OCI-LY7 (cell line): Measurements from ENCODE around the gene FGFRL1. TPM values are rescaled to one million over a fixed set of nuclear protein-coding genes. Genes with fewer than 3 reads are reported as not detected.

Source experiments
- BruUV-seq: library from RNA; stranded (reverse); fragments of 400-500 nt; replicated peaks from 2 replicates; lab custom pipeline; 2021; lab: Mats Ljungman, UMichigan
- CTCF ChIA-PET: fragments of 300-600 bp; sonication (Branson Sonifier 250); formaldehyde crosslinking; loops from one replicate; lab custom pipeline; 2022; ENCODE audit warnings: antibody characterized with exemption; ENCODE audit not compliant: unreplicated experiment; lab: Charles Lee
- POLR2A ChIA-PET: fragments of 300-600 bp; sonication (Branson Sonifier 250); formaldehyde crosslinking; loops from one replicate; lab custom pipeline; 2022; ENCODE audit warnings: antibody characterized with exemption; lab: Charles Lee
- DNase-seq: peaks from one replicate; pipeline ENCODE4 v3.0.0-alpha.2; 2015; ENCODE audit warnings: low spot score
- H2AFZ ChIP-seq: fragments of 200-600 bp; sonication (generic), shearing (Covaris generic); 2 replicates; pipeline ENCODE4 v1.6.1; 2014; ENCODE audit warnings: mild to moderate bottlenecking, antibody characterized with exemption, low read length, moderate library complexity
- H3K27ac ChIP-seq: fragments of 200-600 bp; sonication (generic); 2 replicates; pipeline ENCODE4 v1.5.1; 2014; ENCODE audit warnings: mixed run types, low read depth, mild to moderate bottlenecking, moderate library complexity, low read length, inconsistent platforms; ENCODE audit not compliant: poor library complexity, severe bottlenecking
- H3K36me3 ChIP-seq: fragments of 200-600 bp; sonication (generic); 2 replicates; pipeline ENCODE4 v1.6.1; 2014; ENCODE audit warnings: mild to moderate bottlenecking, antibody characterized with exemption, low read length, moderate library complexity, mixed read lengths; ENCODE audit not compliant: insufficient read depth
- H3K4me1 ChIP-seq: fragments of 200-600 bp; sonication (generic); 2 replicates; pipeline ENCODE4 v1.5.1; 2014; ENCODE audit warnings: mild to moderate bottlenecking, low read length; ENCODE audit not compliant: insufficient read depth, poor library complexity, severe bottlenecking
- H3K4me2 ChIP-seq: fragments of 200-600 bp; sonication (generic); 2 replicates; pipeline ENCODE4 v1.6.1; 2014; ENCODE audit warnings: mild to moderate bottlenecking, low read length
- H3K4me3 ChIP-seq: fragments of 200-600 bp; sonication (generic); 2 replicates; pipeline ENCODE4 v1.5.1; 2014; ENCODE audit warnings: mild to moderate bottlenecking, low read depth, low read length; ENCODE audit not compliant: poor library complexity, severe bottlenecking
- H3K79me2 ChIP-seq: fragments of 200-600 bp; sonication (generic); 2 replicates; pipeline ENCODE4 v1.6.1; 2016; ENCODE audit warnings: low read depth, mild to moderate bottlenecking, low read length, moderate library complexity, mixed read lengths; ENCODE audit not compliant: insufficient read depth
- H3K9me2 ChIP-seq: fragments of 200-600 bp; sonication (generic); 2 replicates; pipeline ENCODE4 v1.6.1; 2016; ENCODE audit warnings: mild to moderate bottlenecking, low read length, mixed read lengths; ENCODE audit not compliant: insufficient read depth
- H3K9me3 ChIP-seq: fragments of 200-600 bp; sonication (generic); 2 replicates; pipeline ENCODE4 v1.6.1; 2014; ENCODE audit warnings: mild to moderate bottlenecking, mixed run types, low read length, mixed read lengths
- H4K20me1 ChIP-seq: fragments of 200-600 bp; sonication (generic); 2 replicates; pipeline ENCODE4 v1.6.1; 2014; ENCODE audit warnings: mild to moderate bottlenecking, antibody characterized with exemption, low read length, moderate library complexity, mixed read lengths; ENCODE audit not compliant: insufficient read depth
- CTCF ChIP-seq: fragments of 200-600 bp; sonication (generic); conservative IDR thresholded peaks from 2 replicates; pipeline ENCODE4 v1.5.1; 2014; ENCODE audit warnings: mild to moderate bottlenecking, antibody characterized with exemption, low read length, moderate library complexity, mixed read lengths
- EZH2phosphoT487 ChIP-seq: fragments of 200-600 bp; sonication (generic); IDR thresholded peaks from 2 replicates; pipeline ENCODE4 v1.6.1; 2018; ENCODE audit warnings: low read depth, borderline replicate concordance, mild to moderate bottlenecking, mixed run types, antibody characterized with exemption, low read length, moderate library complexity, mixed read lengths
- intact Hi-C: fragments of 100-400 bp; cut with micrococcal nuclease; formaldehyde crosslinking; loops from one replicate; pipeline ENCODE4 v1.10.0; 2022; ENCODE audit not compliant: unreplicated experiment
- total RNA-seq, 2 experiments: library from RNA; depleted of rRNA in 1 of 2; stranded (reverse); fragments of >200 nt in 1 of 2; shearing (Covaris generic) in 1 of 2; gene quantifications; 2 replicates each; pipeline ENCODE4 v1.2.3, GENCODE V29; 2014 to 2022

The FGFRL1 gene
- total RNA-seq, 2 experiments from 2014 or later: 1.4 to 2.7 TPM

- H3K79me2 ChIP-seq: no peaks in the 10 kb centered on the region
- no peak for DNase-seq
- intact Hi-C loops: no loop called here
- no peak overlapping the region for H3K4me3 ChIP-seq
- no peaks in the 10 kb centered on the region for H3K4me1 ChIP-seq
- no TSS peak for BruUV-seq
- CTCF ChIA-PET: no interaction called here
- H3K36me3 ChIP-seq: no peaks in the 10 kb centered on the region
- TF ChIP-seq EZH2phosphoT487 (no peak), CTCF (no peak)
- POLR2A ChIA-PET: no interaction called here
- H3K27ac ChIP-seq: no peak overlapping the region
- H2AFZ ChIP-seq: no peak overlapping the region
- no peaks in the 10 kb centered on the region for H3K9me2 ChIP-seq
- H3K9me3 ChIP-seq: no peaks in the 10 kb centered on the region
- no peak overlapping the region for H3K4me2 ChIP-seq
- H4K20me1 ChIP-seq: no peaks in the 10 kb centered on the region
These were observed 31.7 kb downstream of the FGFRL1 start for GRCh38 chr4:1043162-1043561.

DNA sequence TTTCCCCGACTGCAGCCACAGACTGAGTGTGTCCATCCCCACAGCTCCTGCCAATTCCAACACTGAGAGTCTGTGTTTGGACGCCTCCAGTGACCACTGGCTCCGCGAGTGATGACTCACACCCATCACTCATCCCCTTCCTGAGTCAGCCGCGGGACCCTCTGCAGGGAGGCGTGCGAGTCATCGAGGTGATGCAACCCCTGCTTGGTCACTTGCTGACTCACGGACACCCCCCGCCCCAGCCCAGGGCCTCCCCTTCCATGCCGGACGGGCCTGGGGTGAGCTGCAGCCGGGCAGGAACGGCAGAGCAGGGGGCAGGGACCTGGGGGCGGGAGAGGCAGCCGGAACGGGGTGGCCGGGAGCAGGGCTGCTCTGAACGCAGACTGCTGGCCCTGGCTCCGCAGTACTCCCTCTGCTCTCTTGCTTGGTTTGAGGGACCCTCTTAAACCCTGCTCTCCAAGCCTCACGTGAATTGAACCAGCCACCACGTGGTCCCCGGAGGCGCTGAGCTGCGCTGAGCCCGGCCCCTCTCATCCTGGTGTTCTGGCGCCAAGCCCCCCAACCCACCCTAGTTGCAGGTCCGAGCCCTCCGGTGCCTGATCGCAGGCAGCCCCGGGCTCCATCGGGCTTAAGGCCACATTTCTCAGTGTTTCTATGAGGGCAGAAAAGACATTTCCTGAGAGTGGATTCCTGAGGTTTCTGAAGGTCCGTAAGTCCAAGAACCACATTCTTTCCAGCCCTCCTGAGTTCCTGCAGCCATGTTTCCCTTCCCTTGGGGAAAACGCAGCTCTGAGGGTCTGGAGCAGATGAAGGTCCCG is 32.4 kb downstream of the FGFRL1 start:
- no peaks in the 10 kb centered on the region for H3K79me2 ChIP-seq
- no peaks in the 10 kb centered on the region for H3K9me3 ChIP-seq
- CTCF ChIA-PET: no interaction called here
- no peaks in the 10 kb centered on the region for H3K36me3 ChIP-seq
- no peak overlapping the region for H2AFZ ChIP-seq
- H3K4me2 ChIP-seq: no peak overlapping the region
- DNase-seq: no peak
- POLR2A ChIA-PET: no interaction called here
- H3K4me3 ChIP-seq: no peak overlapping the region
- BruUV-seq: no TSS peak
- no peaks in the 10 kb centered on the region for H3K9me2 ChIP-seq
- no peak for TF ChIP-seq CTCF
- H3K27ac ChIP-seq: no peak overlapping the region
- H4K20me1 ChIP-seq: no peaks in the 10 kb centered on the region
- intact Hi-C loops: no loop called here
- H3K4me1 ChIP-seq: no peaks in the 10 kb centered on the region

- H3K4me2 ChIP-seq: no peak overlapping the region
- no peak overlapping the region for H2AFZ ChIP-seq
- DNase-seq: no peak
These were observed 33.2 kb downstream of the FGFRL1 start for GRCh38 chr4:1044469-1045192.

More at GRCh38 chr4:1044469-1045192, 33.2 kb downstream of the FGFRL1 start:
- Histone ChIP-seq H3K4me3 (no peak overlapping the region), H4K20me1 (no peaks in the 10 kb centered on the region), H3K4me1 (no peaks in the 10 kb centered on the region), H3K36me3 (no peaks in the 10 kb centered on the region), H3K9me3 (no peaks in the 10 kb centered on the region), H3K27ac (no peak overlapping the region), H3K79me2 (no peaks in the 10 kb centered on the region), H3K9me2 (no peaks in the 10 kb centered on the region)
- TF ChIP-seq EZH2phosphoT487 (no peak), CTCF (no peak)
- no TSS peak for BruUV-seq
- CTCF ChIA-PET: no interaction called here
- POLR2A ChIA-PET: no interaction called here
- intact Hi-C loops: no loop called here
